SW 1271 (cell line): ENCODE measurements around the gene FAM72B.
"Not testable (repeated sequence)": the region's sequence is repeated elsewhere in the genome, so short reads cannot be mapped to it uniquely, and the experiment has no call there.

ENCODE experiments used
- DNase-seq, 2 experiments: peaks; one replicate each; lab custom pipeline; 2025; lab: John Stamatoyannopoulos, UW

The FAM72B gene

GRCh38 chr1:121200232-121200631, 16.1 kb upstream of the FAM72B start:
- DNase-seq, result not testable (repeated sequence)

GRCh38 chr1:121199763-121200162, 15.6 kb upstream of the FAM72B start:
- not testable (repeated sequence) for DNase-seq

GRCh38 chr1:121197095-121197882, 13.1 kb upstream of the FAM72B start:
- DNase-seq, result not testable (repeated sequence)

DNA sequence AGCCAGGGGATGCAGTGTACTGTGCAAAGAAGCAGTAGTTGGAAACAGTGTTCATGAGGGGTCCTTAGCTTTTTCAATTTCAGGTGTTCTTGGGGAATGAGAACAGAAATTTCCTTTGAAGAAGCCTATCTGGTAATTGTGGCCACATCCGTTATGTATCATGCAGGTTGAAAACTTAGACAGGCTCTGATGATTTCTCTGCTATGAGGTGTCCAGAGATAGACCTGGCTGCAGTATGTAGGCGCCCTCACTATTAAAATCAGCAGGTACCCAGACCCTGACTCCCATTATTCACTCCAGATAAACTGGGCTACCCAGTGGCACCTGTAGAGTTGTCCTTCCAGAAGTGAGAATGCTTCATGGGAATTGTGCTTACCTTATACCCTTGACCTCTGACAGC, 8.4 kb upstream of the FAM72B start:
- not testable (repeated sequence) for DNase-seq

- DNase-seq, result not testable (repeated sequence)
These were observed 3.8 kb upstream of the FAM72B start for GRCh38 chr1:121187914-121188313.

DNA sequence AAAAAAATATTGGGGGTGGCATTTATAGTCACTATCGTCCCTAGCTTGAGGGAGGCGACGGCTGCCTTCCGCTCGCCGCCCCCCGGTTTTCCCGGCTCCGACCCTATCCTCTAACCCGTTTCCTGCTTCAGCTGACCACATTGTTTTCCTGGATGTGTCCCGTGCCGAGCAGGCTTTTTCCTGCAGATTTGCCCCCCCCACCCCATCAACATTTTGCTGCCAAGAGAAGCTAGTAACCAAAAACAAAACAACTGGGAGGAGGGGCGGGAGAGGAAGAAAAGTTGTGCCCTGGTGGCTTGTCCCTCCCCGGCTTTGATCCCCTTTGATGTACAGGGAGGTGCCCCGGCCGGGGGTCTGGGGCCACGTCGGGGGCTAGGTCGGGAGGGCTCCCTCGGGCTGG, 2.1 kb upstream of the FAM72B start:
- DNase-seq, result not testable (repeated sequence)

- not testable (repeated sequence) for DNase-seq
These were observed 1.1 kb upstream of the FAM72B start for GRCh38 chr1:121185140-121185708.

DNA sequence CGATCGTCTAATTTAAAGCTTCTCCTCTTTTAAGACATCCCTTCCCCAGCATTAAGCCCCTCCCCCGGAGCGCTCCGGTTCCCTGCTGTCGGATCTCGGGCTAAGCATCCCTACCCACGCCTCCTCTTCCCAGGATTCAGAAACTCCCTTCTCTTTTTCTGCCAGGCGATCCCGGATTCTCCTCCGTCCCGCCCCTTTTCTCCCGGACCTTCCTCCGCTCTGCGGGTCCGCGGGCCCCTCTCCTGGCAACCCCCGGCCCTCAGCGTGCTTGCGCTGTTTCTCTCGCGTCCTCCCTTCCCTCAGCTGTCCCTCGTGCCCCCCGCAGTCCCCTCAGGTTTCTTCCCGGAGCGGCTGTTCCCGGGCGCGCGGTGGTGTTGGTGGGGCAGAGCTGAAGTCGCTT, 273 bp downstream of the FAM72B start:
- not testable (repeated sequence) for DNase-seq

DNA sequence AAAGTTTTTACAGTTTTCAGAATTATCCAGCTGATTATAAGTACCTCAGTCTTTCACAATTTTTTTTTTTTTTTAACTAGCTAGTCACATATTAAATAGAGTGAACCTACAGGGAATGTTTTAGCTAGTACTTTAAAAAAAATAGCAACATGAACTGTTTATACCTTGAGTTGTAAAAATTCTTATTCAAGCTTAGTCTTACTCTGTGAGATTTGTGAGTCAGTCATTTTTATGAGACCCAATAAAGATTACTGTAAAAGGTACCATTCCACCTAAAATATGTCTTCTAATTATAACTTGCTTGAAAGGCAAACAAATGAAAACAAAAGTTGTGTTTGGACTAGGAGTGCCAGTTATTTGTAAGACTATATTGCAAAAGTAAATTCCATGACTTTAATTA, 5.9 kb downstream of the FAM72B start:
- not testable (repeated sequence) for DNase-seq

- not testable (repeated sequence) for DNase-seq
These were observed 7.5 kb downstream of the FAM72B start for GRCh38 chr1:121176649-121177048.

GRCh38 chr1:121168152-121168668, 15.9 kb downstream of the FAM72B start:
- not testable (repeated sequence) for DNase-seq

DNA sequence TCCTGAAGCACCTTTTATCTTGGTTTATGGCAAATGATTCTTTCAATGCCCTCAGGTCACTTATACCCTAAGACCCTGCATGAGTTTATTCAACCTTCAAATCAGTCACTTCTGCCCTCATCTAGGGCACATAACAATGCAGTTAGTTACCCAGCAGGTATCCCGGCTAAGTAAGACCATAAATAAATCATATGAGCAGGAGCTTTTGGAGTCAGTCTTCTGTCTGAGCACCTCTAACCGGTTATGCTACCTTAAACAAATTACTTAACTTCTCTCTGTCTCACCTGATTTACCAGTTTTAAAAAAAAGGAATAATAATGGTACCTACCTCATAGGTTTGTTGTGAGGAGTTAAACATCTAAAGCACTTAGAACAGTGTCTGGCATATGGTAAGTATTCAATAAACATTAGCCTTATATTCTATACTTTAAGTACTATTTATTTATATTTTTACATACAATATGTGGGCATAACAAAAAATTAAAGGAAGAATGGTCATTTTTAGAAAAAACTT, 16.9 kb downstream of the FAM72B start:
- DNase-seq, result not testable (repeated sequence)

GRCh38 chr1:121165296-121165695, 18.8 kb downstream of the FAM72B start:
- DNase-seq, result not testable (repeated sequence)

DNA sequence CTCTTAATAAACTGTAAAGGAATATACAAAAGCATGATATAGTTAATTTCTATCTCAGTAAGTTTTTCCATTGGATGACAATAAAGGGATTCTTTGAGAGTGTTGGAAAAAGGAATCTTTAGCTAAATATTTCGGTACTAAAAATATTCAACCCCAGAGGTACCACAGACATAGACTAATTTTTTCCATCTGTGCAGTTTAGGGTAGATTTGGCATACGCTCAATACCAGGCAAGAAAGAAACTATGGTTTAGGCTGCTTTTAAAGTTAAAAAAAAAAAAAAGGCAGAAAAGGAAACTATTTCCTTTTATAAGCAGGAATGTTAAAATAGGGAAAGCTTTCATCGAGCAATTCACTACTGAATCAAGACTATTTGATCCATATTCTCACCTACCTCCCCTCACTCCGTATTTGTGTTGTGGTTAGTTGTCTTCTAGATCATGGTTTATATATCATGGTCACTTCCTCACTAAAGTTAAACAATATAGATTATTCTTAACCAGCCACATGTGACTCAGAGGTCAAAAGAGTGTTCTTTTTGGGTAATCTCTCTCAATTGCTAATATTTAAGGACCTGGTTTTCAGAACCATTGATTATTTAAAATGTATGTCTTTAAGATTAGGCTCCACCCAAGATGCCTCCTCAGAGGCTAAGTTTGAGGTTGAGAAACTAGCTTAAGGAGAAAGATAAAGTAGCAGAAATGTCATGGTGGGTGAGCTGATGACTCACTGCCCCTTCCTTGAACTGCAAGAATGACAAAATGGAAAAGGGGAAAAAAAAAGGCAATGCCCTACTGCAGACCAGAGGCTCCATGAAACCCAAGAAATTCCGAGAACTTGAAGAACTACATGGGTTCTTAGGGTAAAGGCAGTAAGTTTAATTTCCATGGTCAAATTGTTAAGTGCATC, 20.0 kb downstream of the FAM72B start:
- not testable (repeated sequence) for DNase-seq

DNA sequence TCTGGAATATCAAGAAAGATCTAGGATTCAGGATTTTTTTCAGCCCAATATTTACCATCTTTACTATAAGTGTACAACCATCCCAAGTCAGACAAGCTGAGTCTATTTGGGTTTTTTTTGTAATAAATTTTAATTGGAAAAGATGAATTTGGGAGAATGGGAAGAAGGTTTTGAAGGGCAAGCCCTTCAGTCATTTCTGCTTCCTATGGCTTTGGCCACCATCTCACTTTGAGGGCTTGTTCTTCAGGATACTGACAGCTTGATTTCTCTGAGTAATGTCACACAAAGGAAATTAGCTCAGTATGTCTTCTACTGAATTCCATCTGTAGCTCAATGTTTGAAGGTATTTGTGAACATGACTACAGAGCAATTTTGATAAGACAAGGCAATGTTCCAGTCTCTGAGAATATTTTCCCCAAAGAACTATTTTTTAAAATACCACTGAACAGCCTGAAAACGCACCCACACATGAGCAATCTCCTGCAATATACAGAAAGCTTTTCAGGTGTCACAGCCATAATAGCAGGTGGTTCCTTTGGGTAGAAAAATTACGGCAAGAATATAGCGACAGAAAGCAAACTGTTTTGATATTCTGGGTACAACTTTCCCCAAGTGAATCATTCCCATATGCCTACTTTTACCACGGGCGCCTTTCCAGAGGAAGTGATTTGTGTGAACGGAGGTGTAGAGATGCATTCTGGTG, 22.8 kb downstream of the FAM72B start:
- DNase-seq, result not testable (repeated sequence)

GRCh38 chr1:121160118-121160517, 24.0 kb downstream of the FAM72B start:
- not testable (repeated sequence) for DNase-seq

GRCh38 chr1:121157609-121158008, 26.5 kb downstream of the FAM72B start:
- DNase-seq, result not testable (repeated sequence)

DNA sequence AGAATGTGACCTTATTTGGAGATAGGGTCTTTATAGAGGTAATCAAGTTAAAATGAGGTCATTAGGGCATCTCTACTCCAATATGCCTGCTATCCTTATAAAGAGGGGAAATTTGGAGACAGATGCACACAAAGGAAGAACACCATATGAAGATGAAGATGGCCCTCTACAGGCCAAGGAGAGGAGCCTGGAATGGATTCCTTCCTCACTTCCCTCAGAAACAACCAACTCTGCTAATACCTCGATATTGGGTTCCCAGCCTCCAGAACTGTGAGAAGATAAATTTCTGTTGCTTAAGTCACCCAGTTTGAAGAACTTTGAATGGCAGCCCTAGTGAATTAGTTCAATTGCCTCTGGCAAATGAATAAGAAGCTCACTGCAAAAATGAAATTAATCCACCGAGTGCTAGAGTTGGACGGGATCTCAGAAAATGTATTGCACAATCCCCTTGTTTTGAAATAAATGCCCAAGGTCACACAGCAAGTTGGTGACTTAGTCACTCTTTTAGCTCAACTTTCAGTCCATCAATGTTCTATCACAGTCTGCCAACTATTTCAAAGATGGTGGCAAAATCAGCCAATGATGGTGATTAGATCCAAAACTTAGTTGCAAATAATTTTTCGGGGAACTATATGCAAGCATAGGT, 27.1 kb downstream of the FAM72B start:
- DNase-seq, result not testable (repeated sequence)

DNA sequence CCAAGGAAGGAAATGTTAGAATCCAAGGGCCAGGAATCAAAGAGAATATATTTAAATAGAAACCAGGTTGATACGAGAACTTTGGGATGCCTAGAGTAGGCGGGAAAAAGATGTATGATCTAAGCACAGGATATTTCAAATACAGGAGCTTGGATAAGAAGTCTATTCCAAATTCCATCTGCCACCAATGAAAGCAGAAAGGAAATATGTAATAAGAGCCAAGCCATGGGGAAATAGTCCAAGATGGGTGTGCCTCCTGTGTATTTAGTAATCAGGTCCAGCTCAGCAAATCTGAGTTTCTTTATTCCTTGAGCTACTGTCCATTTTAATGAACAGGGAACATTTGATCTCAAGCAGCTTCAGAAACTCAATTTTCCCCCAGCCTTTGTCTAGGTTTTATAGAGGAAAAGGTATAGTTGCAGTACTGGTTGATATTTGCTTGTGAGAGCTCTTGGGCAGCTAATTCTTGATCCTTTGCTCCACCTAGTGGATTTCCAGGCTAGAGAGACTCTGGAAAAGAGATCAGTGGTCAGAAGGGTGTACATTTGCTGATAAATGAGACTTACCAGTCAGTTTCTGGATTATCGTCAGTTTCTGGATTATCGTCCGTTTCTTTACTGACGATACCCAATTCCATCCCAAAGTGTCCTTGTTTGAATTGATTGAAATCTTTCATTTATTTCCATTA, 28.3 kb downstream of the FAM72B start:
- peak in 1 of 2 experiments; percentile 5 for DNase-seq

GRCh38 chr1:121154811-121155210, 29.3 kb downstream of the FAM72B start:
- DNase-seq, result not testable (repeated sequence)
